ENCODE measurements around the gene DLX6.

- no peak for TF ChIP-seq CTCF (IDR thresholded peaks at IDR 0.05 in 4 of 5, conservative IDR thresholded peaks at IDR 0.05 in 1 of 5)
- TF ChIP-seq POLR2A (IDR thresholded peaks at IDR 0.05): no peak
Measured at GRCh38 chr7:96976106-96976505, 29.2 kb upstream of the DLX6 start.
